ENCODE results near the gene ACP5.
"Not testable (repeated sequence)": the region's sequence is repeated elsewhere in the genome, so short reads cannot be mapped to it uniquely, and the experiment has no call there.

Gene ACP5

DNA sequence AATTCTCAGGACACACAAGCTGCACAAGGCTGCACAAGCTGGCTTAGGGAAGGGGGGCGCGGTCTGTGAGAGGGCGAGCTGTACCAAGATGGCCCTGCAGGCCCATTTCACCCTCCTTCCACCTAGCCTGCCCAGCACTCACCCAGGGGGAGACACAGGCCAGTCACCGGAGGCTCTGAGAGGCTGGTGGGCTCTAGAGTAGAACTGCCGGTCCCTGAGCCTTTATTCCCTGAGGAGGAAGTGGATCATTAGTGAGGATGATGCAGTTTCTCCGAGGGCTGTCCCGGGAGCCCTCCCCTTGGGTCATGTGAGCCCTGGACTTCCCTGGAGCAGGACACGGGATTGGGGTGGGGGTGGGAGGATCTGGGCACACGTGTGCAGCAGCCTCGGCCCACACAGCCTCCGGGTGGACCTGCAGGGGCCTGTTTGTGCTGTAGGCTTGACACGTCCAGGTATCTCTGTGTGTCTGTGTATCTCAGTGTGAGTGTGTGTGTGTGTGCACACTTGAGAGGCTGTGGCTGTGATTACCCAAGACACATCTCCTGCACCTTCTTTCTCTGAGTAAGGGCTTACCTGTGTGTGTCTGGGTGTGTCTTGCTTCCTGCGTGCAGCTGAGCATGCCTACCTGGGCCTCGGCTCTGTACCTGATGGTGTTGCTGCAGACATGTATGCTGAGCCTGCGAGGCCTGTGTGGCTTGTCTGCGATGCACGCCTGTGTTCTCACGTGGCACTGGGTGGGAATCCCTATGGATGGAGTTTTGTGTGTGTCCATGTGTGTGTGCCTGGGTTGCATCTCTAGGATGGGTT, at the start of gene ACP5:
ACP5 (minus strand) TSS at position 195 of the 807 bp plus-strand sequence. CDS start 328 bp downstream, outside the sequence.
- peak; percentile 17 for DNase-seq

DNA sequence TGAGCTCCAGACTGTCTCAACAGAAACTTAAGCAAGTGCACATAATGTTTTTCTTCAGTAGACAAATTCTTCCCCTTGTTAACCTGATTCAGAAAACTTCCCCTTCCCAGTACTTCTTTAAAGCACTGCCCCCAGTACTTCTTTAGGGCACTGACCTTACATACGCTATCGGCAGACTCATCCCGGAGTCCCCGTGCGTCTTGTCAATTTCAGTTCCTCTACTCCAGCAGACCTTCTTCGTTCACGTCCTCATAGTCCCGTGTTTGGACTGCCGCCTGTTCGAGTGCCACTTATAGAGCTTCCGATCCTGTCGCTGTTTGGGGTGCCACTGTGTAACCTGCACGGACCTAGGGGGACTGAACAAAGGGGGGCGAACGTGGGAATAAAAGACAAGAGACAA, 48.8 kb upstream of the ACP5 start:
- DNase-seq = no peak

DNA sequence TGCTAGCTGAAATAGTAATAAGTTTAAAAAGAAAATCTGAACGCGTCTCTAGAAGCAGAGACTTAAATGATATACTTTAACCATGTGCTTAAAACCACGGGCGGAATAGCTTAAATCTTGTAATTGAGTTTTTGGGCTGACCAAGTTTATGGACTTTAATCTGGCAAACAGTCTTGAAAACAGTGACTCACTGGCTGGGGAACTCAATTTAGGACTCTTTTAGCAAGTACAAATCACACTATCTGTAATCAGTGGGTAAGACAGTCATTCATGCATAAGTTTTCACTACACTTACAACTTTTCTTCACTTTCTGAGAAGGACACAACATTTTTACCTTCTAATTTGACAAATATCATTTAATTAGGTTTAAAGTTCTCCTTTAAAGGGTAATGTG, 46.6 kb upstream of the ACP5 start:
- no peak for DNase-seq

DNA sequence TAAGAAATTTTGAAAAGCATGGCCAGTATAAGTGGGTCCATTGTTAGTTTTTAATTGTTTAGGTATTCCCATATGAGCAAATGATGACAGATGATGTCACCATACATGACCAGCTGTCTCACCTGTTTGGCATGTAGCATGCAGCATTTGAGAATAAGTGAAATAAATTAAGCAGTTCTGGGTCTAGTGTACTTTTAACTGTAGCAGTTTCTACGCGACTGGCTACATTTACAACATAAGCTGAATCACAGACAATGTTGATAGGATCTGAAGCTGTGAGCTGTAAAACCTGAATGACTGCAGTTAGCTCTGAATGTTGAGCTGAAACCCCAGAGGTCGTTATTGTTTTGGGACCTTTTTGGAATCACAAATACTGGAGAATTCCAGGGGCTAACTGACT, 45.0 kb upstream of the ACP5 start:
- DNase-seq = not testable (repeated sequence)

DNA sequence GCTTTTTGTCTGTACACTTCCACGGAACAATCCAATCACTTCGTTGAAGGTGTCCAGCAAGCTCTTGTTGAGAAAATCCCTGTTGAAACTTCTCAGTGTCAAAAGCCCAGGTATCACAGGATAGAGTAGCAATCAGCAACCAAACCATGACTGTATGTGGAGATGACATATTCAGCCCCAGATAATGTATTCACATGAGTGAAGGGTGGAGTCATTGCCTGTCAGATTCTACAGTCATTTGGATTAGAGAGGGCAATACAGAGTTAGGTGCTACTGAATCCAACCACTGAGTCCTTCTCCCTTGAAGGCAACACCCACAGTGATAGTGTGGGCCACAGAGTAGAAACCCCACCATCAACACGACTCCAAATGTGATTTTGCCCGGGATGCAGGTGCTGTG, 43.1 kb upstream of the ACP5 start:
- DNase-seq = no peak

DNA sequence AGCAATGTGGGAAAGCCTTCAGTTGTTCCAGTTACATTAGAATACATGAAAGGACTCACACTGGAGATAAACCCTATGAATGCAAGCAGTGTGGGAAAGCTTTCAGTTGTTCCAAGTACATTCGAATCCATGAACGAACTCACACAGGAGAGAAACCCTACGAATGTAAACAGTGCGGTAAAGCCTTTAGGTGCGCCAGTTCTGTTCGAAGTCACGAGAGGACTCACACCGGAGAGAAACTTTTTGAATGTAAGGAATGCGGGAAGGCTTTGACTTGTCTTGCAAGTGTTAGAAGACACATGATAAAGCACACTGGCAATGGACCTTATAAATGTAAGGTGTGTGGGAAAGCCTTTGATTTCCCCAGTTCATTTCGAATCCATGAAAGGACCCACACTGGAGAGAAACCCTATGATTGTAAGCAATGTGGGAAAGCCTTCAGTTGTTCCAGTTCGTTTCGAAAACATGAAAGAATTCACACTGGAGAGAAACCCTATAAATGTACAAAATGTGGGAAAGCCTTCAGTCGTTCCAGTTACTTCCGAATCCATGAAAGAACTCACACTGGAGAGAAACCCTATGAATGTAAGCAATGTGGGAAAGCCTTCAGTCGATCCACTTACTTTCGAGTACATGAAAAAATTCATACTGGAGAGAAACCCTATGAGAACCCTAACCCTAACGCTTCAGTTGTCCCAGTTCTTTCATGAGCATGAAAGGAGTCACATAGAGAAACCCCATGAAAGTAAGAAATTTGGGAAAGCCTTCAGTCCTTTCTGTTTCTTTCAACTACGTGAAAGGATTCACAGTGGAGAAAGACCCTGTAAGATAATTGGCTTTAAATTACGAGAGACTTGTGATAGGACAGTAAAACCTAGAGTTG, 40.0 kb upstream of the ACP5 start:
- DNase-seq = no peak

DNA sequence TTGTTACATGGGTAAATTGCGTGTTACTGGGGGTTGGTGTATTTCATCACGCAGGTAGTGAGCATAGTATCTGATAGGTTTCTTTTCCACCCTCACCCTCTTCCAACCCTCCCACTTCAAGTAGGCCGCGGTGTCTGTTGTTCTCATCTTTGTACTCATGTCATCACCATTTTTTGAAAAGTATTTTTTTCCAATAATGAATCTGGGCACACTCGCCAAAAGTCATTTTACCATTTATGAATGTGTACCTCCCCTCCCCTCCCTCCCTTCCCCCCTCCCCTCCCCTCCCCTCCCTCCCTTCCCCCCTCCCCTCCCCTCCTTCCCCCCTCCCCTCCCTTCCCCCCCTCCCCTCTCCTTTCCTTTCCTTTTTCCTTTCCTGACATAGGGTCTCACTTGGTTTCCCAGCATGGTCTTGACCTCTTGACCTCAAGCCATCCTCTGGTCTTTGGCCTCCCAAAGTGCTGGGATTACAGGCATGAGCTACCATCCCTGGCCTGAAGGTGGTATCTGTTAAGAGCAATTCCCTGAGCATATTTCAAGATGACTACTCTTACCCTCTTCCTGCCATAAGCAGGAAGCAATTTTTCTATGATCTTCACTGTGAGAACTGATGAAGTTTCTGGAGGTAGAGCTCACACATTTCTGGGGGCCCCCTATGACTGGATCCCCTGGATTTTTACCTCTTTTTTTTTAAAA, 35.5 kb upstream of the ACP5 start:
- no peak for DNase-seq

DNA sequence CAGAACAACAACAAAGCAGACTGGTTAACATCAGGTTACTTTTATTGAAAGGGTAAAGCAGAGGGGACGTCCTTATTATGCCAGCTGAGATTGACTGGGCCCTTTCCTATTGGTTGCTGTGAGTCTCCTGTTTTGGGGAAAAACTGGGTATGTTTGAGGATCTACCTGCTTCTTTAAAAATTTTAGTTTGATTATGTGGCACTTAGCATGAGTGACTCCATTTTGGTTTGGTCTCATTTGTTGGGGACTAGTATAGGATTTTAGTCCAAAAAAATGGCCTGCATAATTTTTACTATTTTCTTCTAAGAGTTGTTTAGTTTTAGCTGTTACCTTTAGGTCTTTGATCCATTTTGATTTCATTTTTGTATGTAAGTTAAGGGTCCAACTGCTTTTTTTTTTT, 34.3 kb upstream of the ACP5 start:
- no peak for DNase-seq

DNA sequence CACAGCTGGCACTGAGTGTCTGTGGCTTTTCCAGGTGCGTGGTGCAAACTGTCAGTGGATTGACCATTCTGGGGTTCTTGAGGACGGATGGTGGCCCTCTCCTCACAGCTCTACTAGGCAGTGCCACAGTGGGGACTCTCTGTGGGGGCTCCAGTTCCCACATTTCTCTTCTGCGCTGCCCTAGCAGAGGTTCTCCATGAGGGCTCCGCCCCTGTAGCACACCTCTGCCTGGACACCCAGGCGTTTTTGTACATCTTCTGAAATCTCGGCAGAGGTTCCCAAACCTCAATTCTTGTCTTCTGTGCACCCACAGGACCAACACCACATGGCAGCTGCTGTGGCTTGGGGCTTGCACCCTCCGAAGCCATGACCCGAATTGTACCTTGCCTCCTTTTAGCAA, 29.0 kb upstream of the ACP5 start:
- no peak for DNase-seq

DNA sequence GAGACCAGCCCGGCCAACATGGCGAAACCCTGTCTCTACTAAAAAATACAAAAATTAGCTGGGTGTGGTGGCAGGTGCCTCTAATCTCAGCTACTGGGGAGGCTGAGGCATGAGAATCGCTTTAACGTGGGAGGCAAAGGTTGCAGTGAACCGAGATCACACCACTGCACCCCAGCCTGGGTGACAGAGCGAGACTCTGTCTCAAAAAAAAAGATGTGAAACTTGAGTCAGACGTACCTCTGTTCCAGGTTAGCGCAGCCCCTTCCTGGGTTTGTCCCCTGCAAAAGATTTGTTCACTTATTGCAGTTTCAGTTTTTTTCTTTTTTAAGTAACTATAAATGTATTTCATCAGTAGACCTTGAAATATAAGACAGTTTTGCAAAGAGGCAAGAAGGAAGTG, 22.3 kb upstream of the ACP5 start:
- not testable (repeated sequence) for DNase-seq

DNA sequence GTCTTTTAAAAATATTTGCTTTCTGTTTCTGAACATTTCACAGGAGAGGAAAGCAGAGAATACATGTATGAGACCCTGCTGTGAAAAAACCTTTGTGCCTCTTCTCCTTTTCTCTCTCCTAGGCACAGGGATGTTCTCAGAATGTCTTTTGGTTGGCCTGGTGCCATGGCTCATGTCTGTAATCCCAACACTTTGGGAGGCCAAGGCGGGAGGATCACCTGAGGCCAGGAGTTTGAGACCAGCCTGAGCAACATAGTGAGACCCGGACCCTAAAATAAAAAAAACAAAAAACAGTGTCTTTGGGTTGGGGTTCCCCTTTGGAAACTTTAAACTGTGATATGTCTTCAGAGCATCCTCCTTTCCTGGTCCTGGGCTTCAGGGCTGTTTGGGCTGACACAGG, 21.3 kb upstream of the ACP5 start:
- no peak for DNase-seq

DNA sequence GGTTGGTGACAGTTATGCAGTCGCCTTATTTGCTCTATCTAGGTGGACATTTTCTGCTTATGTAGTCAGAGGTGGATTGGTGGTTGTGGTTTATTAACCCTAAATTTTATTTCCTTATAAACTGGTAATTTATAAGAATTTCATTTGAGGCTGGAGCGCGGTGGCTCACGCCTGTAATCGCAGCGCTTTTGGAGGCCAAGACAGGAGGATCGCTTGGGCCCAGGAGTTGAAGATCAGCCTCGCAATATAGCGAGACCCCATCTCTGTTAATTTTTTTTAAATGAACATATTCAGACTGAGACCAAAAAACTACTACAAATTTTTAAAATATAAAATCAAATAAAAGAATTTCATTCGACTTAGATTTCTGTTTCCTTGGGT, 20.6 kb upstream of the ACP5 start:
- DNase-seq = no peak

DNA sequence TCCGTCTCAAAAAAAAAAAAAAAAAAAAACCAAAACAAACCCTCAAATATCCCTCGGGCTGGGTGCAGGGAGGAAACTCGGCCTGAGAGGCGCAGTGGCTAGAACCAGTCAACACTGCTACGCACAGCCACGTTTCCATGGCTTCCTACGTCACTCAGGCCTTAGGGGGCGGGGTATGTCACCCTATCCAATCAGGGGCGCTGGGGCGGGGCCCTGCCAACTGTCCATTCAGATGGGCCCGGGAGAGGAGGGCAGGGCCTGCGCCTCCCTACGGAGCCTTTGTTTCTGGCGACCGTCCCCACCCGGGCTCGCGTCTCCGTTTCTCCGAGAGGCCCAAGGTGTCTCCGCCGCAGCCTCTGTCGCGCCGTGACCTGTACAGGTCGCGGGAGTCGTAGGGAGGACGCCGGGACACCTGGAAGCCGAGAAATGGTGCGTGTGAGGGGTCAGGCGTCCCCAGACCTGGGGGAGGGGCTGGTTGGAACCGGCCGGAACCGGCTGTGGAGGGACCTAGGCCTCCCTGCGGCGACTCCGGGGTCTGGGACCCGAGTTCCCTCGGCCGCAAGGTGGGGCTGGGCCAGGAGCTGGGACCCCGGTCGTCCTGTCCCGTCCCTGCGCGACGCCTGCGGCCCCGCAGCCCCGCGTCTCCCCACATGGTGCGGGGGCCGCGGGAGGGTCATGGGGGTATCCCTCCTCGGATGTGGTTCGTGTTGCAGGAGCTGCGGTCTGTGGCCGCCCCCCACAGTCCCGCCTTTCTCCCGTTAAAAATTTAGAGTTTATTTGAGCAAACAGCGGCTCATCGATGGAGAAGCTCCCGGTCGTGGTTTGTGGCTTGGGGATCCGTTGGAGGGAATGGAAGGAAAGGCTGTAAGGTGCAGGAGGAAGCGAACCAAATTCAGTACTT, 20.0 kb upstream of the ACP5 start, which contains the start of gene ZNF627:
ZNF627 (plus strand) TSS at position 282 of the 901 bp plus-strand sequence; CDS start at position 427, 145 bp downstream.
- peak; percentile 99 for DNase-seq

DNA sequence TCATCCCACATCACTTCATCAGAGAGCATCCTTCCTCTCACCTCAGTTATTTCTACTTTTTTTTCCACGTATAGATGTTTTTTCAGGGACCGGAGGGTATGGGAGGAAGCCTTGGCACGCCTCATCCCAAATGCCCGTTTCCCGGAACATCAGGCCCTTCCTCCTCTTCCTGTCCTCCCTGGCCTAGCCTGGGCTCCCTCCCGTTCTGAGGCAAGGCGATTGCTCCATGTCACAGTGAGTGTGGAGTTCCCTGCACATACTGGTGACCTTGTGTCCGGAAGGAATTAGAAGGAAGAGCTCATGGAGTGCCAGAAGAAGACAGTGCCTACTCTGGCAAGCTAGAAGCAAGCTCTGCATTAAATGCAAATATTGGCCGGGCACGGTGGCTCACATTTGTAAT, 18.7 kb upstream of the ACP5 start:
- no peak for DNase-seq

DNA sequence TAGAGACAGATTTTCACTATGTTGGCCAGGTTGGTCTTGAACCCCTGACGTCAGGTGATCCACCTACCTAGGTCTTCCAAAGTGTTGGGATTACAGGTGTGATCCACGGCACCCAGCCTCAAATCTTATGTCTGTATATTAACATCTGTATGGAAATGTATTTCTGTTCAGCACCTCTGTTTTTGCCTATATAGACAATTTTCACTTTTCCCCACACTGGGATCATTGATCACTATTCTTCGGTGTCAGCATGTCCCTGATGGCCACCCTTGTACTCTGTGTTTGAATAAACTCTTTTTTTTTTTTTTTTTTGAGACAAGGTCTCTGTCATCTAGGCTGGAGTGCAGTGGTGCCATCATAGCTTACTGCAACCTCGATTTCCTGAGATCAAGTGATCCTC, 16.6 kb upstream of the ACP5 start:
- no peak for DNase-seq

DNA sequence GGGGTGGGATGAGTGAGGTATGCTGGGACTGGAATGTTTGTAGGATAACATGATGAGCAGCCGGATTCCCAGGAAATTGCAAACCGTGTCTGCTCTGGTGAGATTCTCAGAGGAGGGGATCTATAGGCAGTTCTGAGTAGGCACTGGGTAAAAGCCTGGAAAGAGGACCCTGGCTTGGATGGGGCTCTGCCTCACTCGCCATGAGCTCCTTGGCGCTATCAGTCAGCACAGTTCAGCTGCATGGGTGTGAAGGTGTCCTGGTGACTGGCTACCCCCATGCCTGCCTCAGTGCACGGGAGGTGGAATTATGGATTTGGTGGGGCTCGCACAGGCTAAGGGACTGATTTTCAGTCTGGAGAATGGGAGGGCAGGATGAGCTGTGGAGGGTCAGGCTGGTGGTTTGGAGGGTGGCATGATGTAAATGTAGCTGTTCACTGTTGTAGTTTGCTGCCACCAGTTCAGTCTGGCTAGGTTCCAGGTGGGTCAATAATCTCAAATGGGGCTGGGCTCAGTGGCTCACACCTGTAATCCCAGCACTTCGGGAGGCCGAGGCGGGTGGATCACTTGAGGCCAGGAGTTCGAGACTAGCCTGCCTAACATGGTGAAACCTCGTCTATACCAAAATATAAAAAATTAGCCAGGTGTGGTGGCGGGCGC, 10.7 kb upstream of the ACP5 start:
- DNase-seq = no peak

DNA sequence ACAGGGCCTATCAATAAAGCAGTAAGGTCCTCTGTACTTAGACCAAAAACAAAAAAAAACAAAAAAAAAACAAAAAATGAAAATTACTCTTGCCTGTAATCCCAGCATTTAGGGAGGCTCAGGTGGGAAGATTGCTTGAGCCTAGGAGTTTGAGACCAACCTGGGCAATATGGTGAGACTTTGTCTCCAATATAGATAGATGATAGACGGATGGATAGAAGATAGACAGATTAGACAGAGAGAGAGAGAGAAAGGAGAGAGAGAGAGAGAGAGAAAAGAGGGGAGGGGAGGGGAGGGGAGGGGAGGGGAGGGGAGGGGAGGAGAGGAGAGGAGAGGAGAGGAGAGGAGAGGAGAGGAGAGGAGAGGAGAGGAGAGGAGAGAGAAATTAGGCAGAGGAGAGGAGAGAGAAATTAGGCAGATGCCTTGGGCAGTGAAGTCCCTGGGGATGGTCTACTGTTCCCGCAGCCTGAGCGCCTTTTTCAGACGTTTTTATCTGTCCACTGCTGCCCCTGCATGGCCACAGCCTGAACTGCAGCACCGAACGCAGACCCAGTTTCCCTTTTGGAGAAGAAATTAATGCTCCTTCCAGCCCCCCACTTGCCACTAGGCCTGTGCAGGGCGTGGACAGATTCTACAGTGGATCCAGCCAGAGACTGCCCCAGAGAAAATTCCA, 10.0 kb upstream of the ACP5 start:
- DNase-seq = peak; percentile 81

DNA sequence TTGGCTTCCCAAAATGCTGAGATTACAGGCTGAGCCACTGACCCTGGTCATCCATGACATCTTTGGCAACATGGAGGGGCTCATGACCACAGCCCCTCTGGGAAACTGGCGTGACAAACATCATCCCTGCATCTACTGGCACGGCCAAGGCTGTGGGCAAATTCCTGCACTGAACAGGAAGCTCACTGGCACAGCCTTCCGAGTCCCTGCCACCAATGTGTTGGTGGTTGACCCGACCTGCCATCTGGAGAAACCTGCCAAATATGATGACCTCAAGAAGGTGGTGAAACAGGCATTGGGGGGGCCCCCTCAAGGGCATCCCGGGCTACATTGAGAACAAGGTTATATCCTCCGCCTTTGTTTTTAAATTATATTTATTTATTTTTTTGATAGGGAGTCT, 8.9 kb upstream of the ACP5 start:
- no peak for DNase-seq

DNA sequence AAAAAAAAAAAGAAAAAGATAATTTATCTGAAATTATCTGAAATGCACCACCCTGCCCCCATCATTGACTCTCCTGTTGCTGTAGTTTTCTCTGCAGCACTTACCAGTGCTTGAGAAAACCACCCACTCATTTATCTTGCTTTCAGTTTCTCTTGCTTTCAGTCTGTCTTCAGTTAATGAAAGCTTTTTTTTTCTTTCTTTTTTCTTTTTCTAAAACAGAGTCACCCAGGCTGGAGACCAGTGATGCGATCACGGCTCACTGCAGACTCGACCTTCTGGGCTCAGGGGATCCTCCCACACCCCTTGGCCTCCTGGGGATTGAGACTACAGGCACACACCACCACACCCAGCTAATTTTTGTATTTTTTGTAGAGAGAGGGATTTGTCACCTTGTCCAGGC, 4.3 kb upstream of the ACP5 start:
- peak; percentile 55 for DNase-seq

DNA sequence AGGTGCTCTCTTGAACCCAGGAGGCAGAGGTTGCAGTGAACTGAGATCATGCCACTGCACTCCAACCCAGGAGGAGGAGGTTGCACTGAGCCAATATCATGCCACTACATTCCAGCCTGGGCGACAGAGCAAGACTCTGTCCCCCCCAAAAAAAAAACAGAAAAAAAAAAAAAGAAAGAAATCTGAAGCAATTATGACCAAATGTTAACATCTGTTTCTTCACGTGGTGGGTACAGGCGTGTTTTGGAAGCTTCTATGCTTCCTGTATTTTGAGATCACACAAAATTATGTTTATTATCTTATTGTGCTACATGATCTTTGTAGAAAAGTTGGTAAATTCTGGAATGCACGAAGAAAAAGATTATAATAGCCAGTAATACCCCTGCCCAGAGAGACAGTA, 2.7 kb upstream of the ACP5 start:
- no peak for DNase-seq

Measured in CD4-positive, alpha-beta T cell treated with Interleukin-6 for 4 hours (primary cell).